HL-60 (cell line): ENCODE measurements around the gene UBAC2.

Source experiments
- DNase-seq, 2 experiments: peaks; one replicate each; pipeline ENCODE4 v3.0.0-alpha.2; 2010 to 2020; ENCODE audit warnings: low read depth in 1 of 2, low spot score in 1 of 2
- H3K27ac ChIP-seq: fragments of 250-450 bp; sonication (Bioruptor Pico); replicated peaks from 2 replicates; pipeline ENCODE4 v1.5.1; 2020; ENCODE audit warnings: mild to moderate bottlenecking, moderate library complexity
- H3K27me3 ChIP-seq: fragments of 250-450 bp; sonication (Bioruptor Pico); 2 replicates; pipeline ENCODE4 v1.5.1; 2021; ENCODE audit warnings: mild to moderate bottlenecking, moderate library complexity; ENCODE audit not compliant: insufficient read depth, poor library complexity, severe bottlenecking
- H3K4me3 ChIP-seq: replicated peaks from 2 replicates; pipeline ENCODE4 v1.5.1; 2011; ENCODE audit warnings: mild to moderate bottlenecking, control low read depth, low read length; ENCODE audit not compliant: insufficient read depth
- GABPA ChIP-seq: IDR thresholded peaks from 2 replicates; pipeline ENCODE4 v1.6.1; 2012; ENCODE audit warnings: low read depth
- POLR2AphosphoS5 ChIP-seq: IDR thresholded peaks from 2 replicates; pipeline ENCODE4 v1.6.1; 2012; ENCODE audit warnings: low read depth
- REST ChIP-seq: IDR thresholded peaks from 2 replicates; pipeline ENCODE4 v1.6.1; 2012; ENCODE audit warnings: low read depth; ENCODE audit not compliant: insufficient replicate concordance
- SPI1 ChIP-seq: IDR thresholded peaks from 2 replicates; pipeline ENCODE4 v1.6.1; 2012; ENCODE audit warnings: low read depth, mild to moderate bottlenecking, borderline replicate concordance
- TF ChIP-seq, protein P1 (sequence below): IDR thresholded peaks from one replicate; pipeline ENCODE4 v1.5.1; 2011; ENCODE audit warnings: low read length, control low read depth, inconsistent platforms; ENCODE audit not compliant: insufficient read depth

The UBAC2 gene

GRCh38 chr13:99335087-99335486 is 134.4 kb downstream of the UBAC2 start:
- no peak overlapping the region for H3K4me3 ChIP-seq
- no peaks in the 10 kb centered on the region for H3K27me3 ChIP-seq
- no peak for TF ChIP-seq SPI1
- TF ChIP-seq, protein P1, sequence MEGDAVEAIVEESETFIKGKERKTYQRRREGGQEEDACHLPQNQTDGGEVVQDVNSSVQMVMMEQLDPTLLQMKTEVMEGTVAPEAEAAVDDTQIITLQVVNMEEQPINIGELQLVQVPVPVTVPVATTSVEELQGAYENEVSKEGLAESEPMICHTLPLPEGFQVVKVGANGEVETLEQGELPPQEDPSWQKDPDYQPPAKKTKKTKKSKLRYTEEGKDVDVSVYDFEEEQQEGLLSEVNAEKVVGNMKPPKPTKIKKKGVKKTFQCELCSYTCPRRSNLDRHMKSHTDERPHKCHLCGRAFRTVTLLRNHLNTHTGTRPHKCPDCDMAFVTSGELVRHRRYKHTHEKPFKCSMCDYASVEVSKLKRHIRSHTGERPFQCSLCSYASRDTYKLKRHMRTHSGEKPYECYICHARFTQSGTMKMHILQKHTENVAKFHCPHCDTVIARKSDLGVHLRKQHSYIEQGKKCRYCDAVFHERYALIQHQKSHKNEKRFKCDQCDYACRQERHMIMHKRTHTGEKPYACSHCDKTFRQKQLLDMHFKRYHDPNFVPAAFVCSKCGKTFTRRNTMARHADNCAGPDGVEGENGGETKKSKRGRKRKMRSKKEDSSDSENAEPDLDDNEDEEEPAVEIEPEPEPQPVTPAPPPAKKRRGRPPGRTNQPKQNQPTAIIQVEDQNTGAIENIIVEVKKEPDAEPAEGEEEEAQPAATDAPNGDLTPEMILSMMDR = no peak
- TF ChIP-seq POLR2AphosphoS5 = no peak
- no peak for TF ChIP-seq REST
- no peak for TF ChIP-seq GABPA
- DNase-seq = no peak
- H3K27ac ChIP-seq = peak overlapping the region; percentile 42

GRCh38 chr13:99335603-99336002 is 134.9 kb downstream of the UBAC2 start:
- H3K4me3 ChIP-seq = no peak overlapping the region
- peak; percentile 51 to 87 for DNase-seq
- TF ChIP-seq, protein P1 = no peak
- TF ChIP-seq GABPA (no peak), POLR2AphosphoS5 (peak; percentile 45; the same call in 1 of the 2 replicates), SPI1 (peak; percentile 81), REST (no peak)
- H3K27me3 ChIP-seq = no peaks in the 10 kb centered on the region
- peak overlapping the region; percentile 42 for H3K27ac ChIP-seq

- peak overlapping the region; percentile 69 for H3K27ac ChIP-seq
- TF ChIP-seq, protein P1 = no peak
- TF ChIP-seq SPI1 (no peak), REST (no peak), GABPA (no peak), POLR2AphosphoS5 (no peak)
- no peaks in the 10 kb centered on the region for H3K27me3 ChIP-seq
- no peak overlapping the region for H3K4me3 ChIP-seq
- DNase-seq = no peak
Observed at GRCh38 chr13:99339230-99339721, 138.6 kb downstream of the UBAC2 start.
